ENCODE data around the gene FKBP6. TPM values are rescaled to one million over a fixed set of nuclear protein-coding genes. Genes with fewer than 3 reads are reported as not detected.

The FKBP6 gene
- total RNA-seq, 1 donor from 2014 or later, result not detected

DNA sequence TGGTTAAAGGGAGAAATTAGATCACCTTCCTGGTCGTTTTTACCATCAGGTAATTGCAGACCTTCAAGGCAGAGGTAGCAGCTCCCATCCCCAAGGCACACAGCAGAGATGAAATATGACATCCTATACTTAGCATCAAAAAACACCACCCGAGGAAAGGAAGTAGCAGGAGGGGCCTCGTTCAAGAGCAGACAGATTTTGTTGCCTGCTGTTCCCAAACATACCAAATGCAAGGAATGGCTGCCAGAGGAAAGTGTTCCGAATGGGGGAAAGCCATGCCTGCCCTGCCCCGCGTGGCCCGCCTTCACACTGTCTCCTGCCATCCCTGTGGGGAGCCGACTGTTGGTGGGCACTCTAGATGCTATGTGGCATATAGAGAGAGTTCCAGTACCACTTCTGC lies 18.0 kb downstream of the FKBP6 start:
- no peaks in the 10 kb centered on the region for H3K36me3 Mint-ChIP-seq
- no peaks in the 10 kb centered on the region for H3K27me3 Mint-ChIP-seq
- peaks cover 33% of the 10 kb centered on the region for H3K4me1 Mint-ChIP-seq (ENCODE audit: unreplicated experiment)
- no peak overlapping the region for H3K4me3 Mint-ChIP-seq
- H3K9me3 Mint-ChIP-seq, result no peaks in the 10 kb centered on the region
- no peak overlapping the region for H3K27ac Mint-ChIP-seq
- no peak for DNase-seq (ENCODE audit: extremely low spot score, unreplicated experiment)
- TF ChIP-seq CTCF (conservative IDR thresholded peaks at IDR 0.05), result no peak

GRCh38 chr7:73349763-73350162 lies 21.8 kb downstream of the FKBP6 start:
- no peak for DNase-seq (ENCODE audit: extremely low spot score, unreplicated experiment)
- Mint-ChIP-seq H3K9me3 (peaks cover 8% of the 10 kb centered on the region), H3K4me3 (no peak overlapping the region), H3K27ac (no peak overlapping the region), H3K4me1 (ENCODE audit: unreplicated experiment) (peaks cover 22% of the 10 kb centered on the region), H3K27me3 (no peaks in the 10 kb centered on the region), H3K36me3 (no peaks in the 10 kb centered on the region)
- TF ChIP-seq CTCF (conservative IDR thresholded peaks at IDR 0.05), result no peak

DNA sequence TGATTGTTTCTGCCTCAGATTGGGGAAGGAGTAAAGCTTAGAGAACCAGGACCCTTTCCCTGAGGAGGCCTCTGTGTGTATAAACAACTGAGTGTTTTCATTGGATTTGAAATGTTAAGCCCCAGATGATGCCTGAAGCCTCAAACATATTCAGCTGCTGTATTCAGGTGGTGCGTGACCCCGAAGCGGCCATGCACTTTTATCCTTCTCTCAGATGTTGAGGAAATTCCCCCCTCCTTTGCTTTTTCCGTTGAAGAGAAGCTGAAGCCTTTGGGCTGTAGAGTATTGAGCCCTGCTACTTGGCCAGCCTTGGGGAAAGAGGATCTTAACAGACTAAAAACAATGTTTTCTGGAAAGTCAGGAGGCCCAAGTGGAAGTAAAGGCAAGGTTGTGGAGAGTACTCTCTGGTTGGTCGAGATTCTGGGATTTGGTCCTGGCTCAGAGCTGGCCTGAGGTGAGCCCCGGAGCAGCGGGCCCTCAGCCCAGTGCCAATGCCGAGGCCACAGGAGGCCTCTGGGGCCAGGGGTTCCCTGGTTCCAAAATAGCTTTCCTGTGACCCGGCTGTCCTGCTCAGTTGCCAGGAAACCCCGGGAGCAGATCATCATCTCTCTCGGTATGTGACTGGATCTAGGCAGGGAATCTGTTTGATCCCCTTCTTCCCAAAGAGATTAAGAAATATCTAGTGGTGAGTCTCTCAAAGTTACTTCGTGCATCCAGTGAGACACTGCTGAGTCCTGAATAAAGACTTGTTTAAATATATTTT lies 22.5 kb downstream of the FKBP6 start:
- Mint-ChIP-seq H3K27ac (no peak overlapping the region), H3K9me3 (peaks cover 8% of the 10 kb centered on the region), H3K27me3 (peaks cover 3% of the 10 kb centered on the region), H3K4me1 (ENCODE audit: unreplicated experiment) (peaks cover 19% of the 10 kb centered on the region), H3K4me3 (no peak overlapping the region), H3K36me3 (no peaks in the 10 kb centered on the region)
- no peak for TF ChIP-seq CTCF (conservative IDR thresholded peaks at IDR 0.05)
- no peak for DNase-seq (ENCODE audit: extremely low spot score, unreplicated experiment)

DNA sequence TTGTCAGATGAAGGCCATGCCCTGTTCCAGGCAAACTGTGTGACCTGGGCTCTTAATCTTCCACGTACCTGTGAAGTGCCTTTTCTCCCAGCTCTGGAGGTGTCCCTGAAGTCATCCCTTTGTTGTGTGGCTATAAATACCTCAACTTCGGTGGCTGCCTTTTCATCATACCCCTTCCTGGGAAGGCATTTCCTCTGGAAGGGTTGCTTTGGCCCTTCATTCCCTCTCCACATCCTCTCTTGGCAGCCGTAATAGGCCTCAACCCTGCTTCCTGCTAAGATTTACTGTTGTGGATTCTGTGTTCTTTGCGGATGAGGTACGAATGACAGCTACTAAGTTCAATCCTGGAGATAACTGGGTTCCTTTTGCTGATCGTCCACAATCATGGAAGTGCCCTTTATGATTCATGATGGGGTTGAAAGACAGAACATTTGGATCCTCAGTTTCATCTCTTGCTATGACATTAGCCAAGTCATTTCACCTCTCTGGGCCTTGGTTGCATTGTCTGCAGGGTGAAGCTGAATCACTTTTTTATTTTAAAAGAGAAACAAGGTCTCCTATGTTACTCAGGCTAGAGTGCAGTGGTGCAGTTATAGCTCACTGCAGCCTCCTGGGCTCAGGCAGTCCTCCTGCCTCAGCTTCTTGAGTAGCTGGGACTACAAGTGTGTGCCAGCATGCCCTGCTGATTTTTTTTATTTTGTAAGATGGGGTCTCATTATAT lies 23.6 kb downstream of the FKBP6 start:
- Mint-ChIP-seq H3K9me3 (peaks cover 8% of the 10 kb centered on the region), H3K4me3 (no peak overlapping the region), H3K4me1 (ENCODE audit: unreplicated experiment) (peaks cover 13% of the 10 kb centered on the region), H3K36me3 (no peaks in the 10 kb centered on the region), H3K27ac (no peak overlapping the region), H3K27me3 (peaks cover 3% of the 10 kb centered on the region)
- TF ChIP-seq CTCF (conservative IDR thresholded peaks at IDR 0.05), result no peak
- no peak for DNase-seq (ENCODE audit: extremely low spot score, unreplicated experiment)

- H3K27ac Mint-ChIP-seq, result no peak overlapping the region
Measured at GRCh38 chr7:73352784-73353183, 24.8 kb downstream of the FKBP6 start.

More at GRCh38 chr7:73352784-73353183, 24.8 kb downstream of the FKBP6 start:
- H3K36me3 Mint-ChIP-seq, result no peaks in the 10 kb centered on the region
- DNase-seq (ENCODE audit: extremely low spot score, unreplicated experiment), result no peak
- H3K4me3 Mint-ChIP-seq, result no peak overlapping the region
- peaks cover 12% of the 10 kb centered on the region for H3K4me1 Mint-ChIP-seq (ENCODE audit: unreplicated experiment)
- H3K9me3 Mint-ChIP-seq, result peaks cover 8% of the 10 kb centered on the region
- no peak for TF ChIP-seq CTCF (conservative IDR thresholded peaks at IDR 0.05)
- H3K27me3 Mint-ChIP-seq, result peaks cover 3% of the 10 kb centered on the region
